Right renal cortex interstitium (tissue), 3 donors: ENCODE data around the gene KIF24. TPM values are rescaled to one million over a fixed set of nuclear protein-coding genes. Genes with fewer than 3 reads are reported as not detected.
"Not testable (repeated sequence)": the region's sequence is repeated elsewhere in the genome, so short reads cannot be mapped to it uniquely, and the experiment has no call there.

Experiments used
- DNase-seq, 3 donors: peaks; one replicate each; pipeline ENCODE4 v3.0.0-alpha.2; 2013; ENCODE audit warnings: low read depth in 3 of 3, low spot score in 2 of 3
- polyA plus RNA-seq, 3 donors: library from polyadenylated mRNA; unstranded; fragments of 120-200 nt; gene quantifications; one replicate each; pipeline ENCODE4 v1.2.1, GENCODE V29; 2013; ENCODE audit not compliant: insufficient read length in 3 of 3

Gene KIF24
- polyA plus RNA-seq, 3 donors: 5.7 to 6.5 (median 5.8) TPM

GRCh38 chr9:34333836-34334235 lies 4.8 kb upstream of the KIF24 start:
- DNase-seq: no peak

GRCh38 chr9:34332076-34332964 lies 3.3 kb upstream of the KIF24 start:
- DNase-seq: peak in 1 of 3 donors; percentile 24

GRCh38 chr9:34331196-34331595 lies 2.1 kb upstream of the KIF24 start:
- DNase-seq: no peak

- peak in 1 of 3 donors; percentile 23 for DNase-seq
Observed at GRCh38 chr9:34328500-34328986, 525 bp downstream of the KIF24 start.

- DNase-seq: no peak
Observed at GRCh38 chr9:34326690-34327089, 2.4 kb downstream of the KIF24 start.

GRCh38 chr9:34322899-34323591 lies 6.0 kb downstream of the KIF24 start:
- DNase-seq: no peak

GRCh38 chr9:34321451-34321850 lies 7.6 kb downstream of the KIF24 start:
- no peak for DNase-seq

GRCh38 chr9:34318163-34318790 lies 10.8 kb downstream of the KIF24 start:
- DNase-seq: no peak

GRCh38 chr9:34317436-34317835 lies 11.6 kb downstream of the KIF24 start:
- DNase-seq: no peak

- no peak for DNase-seq
Observed at GRCh38 chr9:34311499-34312185, 17.4 kb downstream of the KIF24 start.

GRCh38 chr9:34310215-34310614 lies 18.9 kb downstream of the KIF24 start:
- DNase-seq: no peak

GRCh38 chr9:34308316-34308715 lies 20.8 kb downstream of the KIF24 start:
- not testable (repeated sequence) for DNase-seq

GRCh38 chr9:34301064-34301463 lies 28.0 kb downstream of the KIF24 start:
- DNase-seq: not testable (repeated sequence)

GRCh38 chr9:34292552-34292951 lies 36.5 kb downstream of the KIF24 start:
- no peak for DNase-seq

- no peak for DNase-seq
Observed at GRCh38 chr9:34291423-34291822, 37.6 kb downstream of the KIF24 start.

GRCh38 chr9:34291023-34291422 lies 38.0 kb downstream of the KIF24 start:
- DNase-seq: no peak

GRCh38 chr9:34289159-34289558 lies 39.9 kb downstream of the KIF24 start:
- no peak for DNase-seq

GRCh38 chr9:34282096-34282495 lies 47.0 kb downstream of the KIF24 start:
- DNase-seq: no peak

- DNase-seq: peak in 1 of 3 donors; percentile 21
Observed at GRCh38 chr9:34279411-34279810, 49.7 kb downstream of the KIF24 start.
